SU-DHL-6 (cell line): Measurements from ENCODE around the gene MAD2L1.

Experiments
- H2AFZ ChIP-seq: fragments of 200-600 bp; sonication (generic); 2 replicates; pipeline ENCODE4 v1.6.1; 2014; ENCODE audit warnings: low read depth, mild to moderate bottlenecking, moderate library complexity, mixed read lengths, antibody characterized with exemption, low read length; ENCODE audit not compliant: severe bottlenecking
- H3F3A ChIP-seq: fragments of 200-600 bp; shearing (Covaris generic); 2 replicates; pipeline ENCODE4 v1.6.0; 2016; ENCODE audit warnings: antibody characterized with exemption, mild to moderate bottlenecking; ENCODE audit not compliant: insufficient read depth
- H3K27ac ChIP-seq: fragments of 200-600 bp; sonication (generic); 2 replicates; pipeline ENCODE4 v1.5.1; 2016; ENCODE audit warnings: low read depth, mild to moderate bottlenecking, low read length, moderate library complexity, mixed read lengths
- H3K27me3 ChIP-seq: fragments of 200-600 bp; sonication (generic), shearing (Covaris generic); 2 replicates; pipeline ENCODE4 v1.6.0; 2014; ENCODE audit warnings: mild to moderate bottlenecking, low read length
- H3K36me3 ChIP-seq: fragments of 200-600 bp; sonication (generic); 2 replicates; pipeline ENCODE4 v1.6.1; 2014; ENCODE audit warnings: mild to moderate bottlenecking, low read length, mixed read lengths
- H3K4me2 ChIP-seq: fragments of 300-600, 200-600 bp; shearing (Covaris generic), sonication (generic); 2 replicates; pipeline ENCODE4 v1.6.0; 2014; ENCODE audit warnings: low read length, low read depth, mild to moderate bottlenecking; ENCODE audit not compliant: poor library complexity, severe bottlenecking
- H3K4me3 ChIP-seq: fragments of 200-600 bp; sonication (generic); 2 replicates; pipeline ENCODE4 v1.5.1; 2014; ENCODE audit warnings: antibody characterized with exemption, low read length, mild to moderate bottlenecking, mixed read lengths; ENCODE audit not compliant: insufficient read depth, poor library complexity, severe bottlenecking
- H3K79me2 ChIP-seq: fragments of 200-600 bp; sonication (generic); 2 replicates; pipeline ENCODE4 v1.6.1; 2014; ENCODE audit warnings: mild to moderate bottlenecking, low read length, moderate library complexity; ENCODE audit not compliant: insufficient read depth
- H3K9ac ChIP-seq: fragments of 200-600 bp; sonication (generic); 2 replicates; pipeline ENCODE4 v1.7.0; 2014; ENCODE audit warnings: mild to moderate bottlenecking, low read length
- H3K9me2 ChIP-seq: fragments of 200-600 bp; sonication (generic); replicated peaks from 2 replicates; pipeline ENCODE4 v1.6.1; 2014; ENCODE audit warnings: low read length; ENCODE audit not compliant: insufficient read depth
- H3K9me3 ChIP-seq: fragments of 200-600 bp; sonication (generic); 2 replicates; pipeline ENCODE4 v1.6.1; 2014; ENCODE audit warnings: low read length, mixed read lengths; ENCODE audit not compliant: insufficient read depth
- H4K20me1 ChIP-seq: fragments of 200-600 bp; sonication (generic); 2 replicates; pipeline ENCODE4 v1.6.1; 2014; ENCODE audit warnings: low read depth, mild to moderate bottlenecking, antibody characterized with exemption, low read length, moderate library complexity, mixed read lengths
- CTCF ChIP-seq: fragments of 200-600 bp; sonication (generic); IDR thresholded peaks from one replicate; pipeline ENCODE4 v1.5.1; 2017; ENCODE audit warnings: antibody characterized with exemption, mild to moderate bottlenecking, low read length, moderate library complexity; ENCODE audit not compliant: insufficient read depth, poor library complexity, severe bottlenecking
- EZH2phosphoT487 ChIP-seq: fragments of 200-600 bp; sonication (generic), shearing (Covaris generic); conservative IDR thresholded peaks from 2 replicates; pipeline ENCODE4 v1.6.1; 2018; ENCODE audit warnings: mild to moderate bottlenecking, antibody characterized with exemption, low read length, moderate library complexity, mixed read lengths

Gene MAD2L1

GRCh38 chr4:120026853-120027252, 39.8 kb downstream of the MAD2L1 start:
- TF ChIP-seq EZH2phosphoT487: no peak
- no peak for TF ChIP-seq CTCF
- no peaks in the 10 kb centered on the region for H3F3A ChIP-seq
- H3K27me3 ChIP-seq: no peaks in the 10 kb centered on the region
- H3K79me2 ChIP-seq: no peaks in the 10 kb centered on the region
- H3K9ac ChIP-seq: no peak overlapping the region
- H4K20me1 ChIP-seq: no peaks in the 10 kb centered on the region
- no peak overlapping the region for H3K4me3 ChIP-seq
- no peak overlapping the region for H2AFZ ChIP-seq
- H3K4me2 ChIP-seq: no peak overlapping the region
- no peaks in the 10 kb centered on the region for H3K9me2 ChIP-seq
- H3K36me3 ChIP-seq: no peaks in the 10 kb centered on the region
- H3K9me3 ChIP-seq: no peaks in the 10 kb centered on the region
- no peak overlapping the region for H3K27ac ChIP-seq

DNA sequence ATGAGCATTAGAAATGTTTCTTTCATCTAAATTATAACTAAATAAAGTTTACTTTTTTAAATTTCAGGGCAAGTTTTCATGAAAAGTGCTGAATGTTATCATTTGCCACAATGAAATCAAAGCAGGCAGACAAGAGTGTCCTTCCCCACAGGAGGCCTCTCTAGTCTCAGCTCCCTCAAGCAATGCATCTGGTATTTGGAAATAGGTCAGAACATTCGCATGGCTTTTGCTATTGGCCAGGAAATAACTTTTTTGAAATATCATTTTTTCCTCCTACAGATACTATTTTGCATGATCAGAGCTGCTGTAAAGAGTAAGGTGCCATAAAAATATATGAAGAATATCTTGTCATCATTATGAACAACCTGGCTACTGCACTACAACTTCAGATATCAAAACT, 41.1 kb downstream of the MAD2L1 start:
- Histone ChIP-seq H3K27me3 (no peaks in the 10 kb centered on the region), H4K20me1 (no peaks in the 10 kb centered on the region)

GRCh38 chr4:120018786-120019185, 47.9 kb downstream of the MAD2L1 start:
- Histone ChIP-seq H2AFZ (no peak overlapping the region), H3F3A (no peaks in the 10 kb centered on the region), H3K36me3 (no peaks in the 10 kb centered on the region), H3K4me2 (no peak overlapping the region), H3K79me2 (no peaks in the 10 kb centered on the region), H3K9me3 (no peaks in the 10 kb centered on the region), H3K4me3 (no peak overlapping the region), H3K27ac (no peak overlapping the region), H3K9ac (no peak overlapping the region), H3K27me3 (no peaks in the 10 kb centered on the region), H3K9me2 (no peaks in the 10 kb centered on the region), H4K20me1 (no peaks in the 10 kb centered on the region)
- no peak for TF ChIP-seq CTCF
- no peak for TF ChIP-seq EZH2phosphoT487

More for the DNA sequence above, 41.1 kb downstream of the MAD2L1 start:
- no peak overlapping the region for H3K4me3 ChIP-seq
- H3K9me3 ChIP-seq: no peaks in the 10 kb centered on the region
- no peak overlapping the region for H3K27ac ChIP-seq
- no peaks in the 10 kb centered on the region for H3K9me2 ChIP-seq
- no peak for TF ChIP-seq CTCF
- TF ChIP-seq EZH2phosphoT487: no peak
- H3K4me2 ChIP-seq: no peak overlapping the region
- H2AFZ ChIP-seq: no peak overlapping the region
- H3F3A ChIP-seq: no peaks in the 10 kb centered on the region
- no peaks in the 10 kb centered on the region for H3K36me3 ChIP-seq
- H3K79me2 ChIP-seq: no peaks in the 10 kb centered on the region
- H3K9ac ChIP-seq: no peak overlapping the region
